ENCODE measurements around the gene PTRHD1.

- TF ChIP-seq EZH2 (IDR thresholded peaks at IDR 0.05; ENCODE audit: low read depth, low read length, severe bottlenecking) (no peak), CTCF (IDR thresholded peaks at IDR 0.05; ENCODE audit: control extremely low read depth in 1 of 3, insufficient read depth in 1 of 3, low read depth in 1 of 3, low read length in 3 of 3) (no peak), SP1 (IDR thresholded peaks at IDR 0.05; ENCODE audit: low read depth, low read length) (no peak), MAX (IDR thresholded peaks at IDR 0.05) (no peak), JUND (IDR thresholded peaks at IDR 0.05; ENCODE audit: low read length) (no peak), EGR1 (IDR thresholded peaks at IDR 0.05; ENCODE audit: borderline replicate concordance, low read depth, low read length) (no peak)
These were observed 24.6 kb downstream of the PTRHD1 start for GRCh38 chr2:24768601-24769000.
